SH-SY5Y (cell line): ENCODE measurements around the gene TIMM10.

Experiments
- GATA2 ChIP-seq: IDR thresholded peaks from 2 replicates; pipeline ENCODE4 v1.6.1; 2011; ENCODE audit warnings: mild to moderate bottlenecking, low read depth, low read length
- GATA3 ChIP-seq: IDR thresholded peaks from 2 replicates; pipeline ENCODE4 v1.6.1; 2011; ENCODE audit warnings: low read depth, mild to moderate bottlenecking, low read length, moderate library complexity

GRCh38 chr11:57562596-57562995, 32.0 kb upstream of the TIMM10 start:
- TF ChIP-seq GATA2 = no peak
- no peak for TF ChIP-seq GATA3
